ENCODE data around the gene ZBP1.

ZBP1 gene

GRCh38 chr20:57600320-57601210, 19.7 kb downstream of the ZBP1 start:
- ATAC-seq, result no peak
- TF ChIP-seq TCF4 (CRISPR knock-in tag; IDR thresholded peaks at IDR 0.05; ENCODE audit: borderline replicate concordance) (no peak), ZC3H10 (CRISPR knock-in tag; IDR thresholded peaks at IDR 0.05) (no peak), RARB (CRISPR knock-in tag; IDR thresholded peaks at IDR 0.05) (no peak), ISL1 (CRISPR knock-in tag; IDR thresholded peaks at IDR 0.05) (no peak), GLIS3 (CRISPR knock-in tag; IDR thresholded peaks at IDR 0.05) (no peak), ZNF8 (CRISPR knock-in tag; IDR thresholded peaks at IDR 0.05) (no peak), ZFP3 (CRISPR knock-in tag; IDR thresholded peaks at IDR 0.05) (no peak), ZNF565 (CRISPR knock-in tag; conservative IDR thresholded peaks at IDR 0.05; ENCODE audit: low read depth) (no peak), ZFP30 (CRISPR knock-in tag; IDR thresholded peaks at IDR 0.05) (no peak), BACH2 (CRISPR knock-in tag; IDR thresholded peaks at IDR 0.05; ENCODE audit: borderline replicate concordance) (no peak), ARNTL (CRISPR knock-in tag; IDR thresholded peaks at IDR 0.05; ENCODE audit: borderline replicate concordance, low read depth) (no peak), TSHZ2 (CRISPR knock-in tag; IDR thresholded peaks at IDR 0.05) (no peak), ZNF70 (CRISPR knock-in tag; IDR thresholded peaks at IDR 0.05) (no peak), POU6F1 (CRISPR knock-in tag; IDR thresholded peaks at IDR 0.05; ENCODE audit: borderline replicate concordance, low read depth) (no peak), TOX (CRISPR knock-in tag; IDR thresholded peaks at IDR 0.05; ENCODE audit: borderline replicate concordance) (no peak), OSR1 (CRISPR knock-in tag; IDR thresholded peaks at IDR 0.05) (no peak), CSRNP3 (CRISPR knock-in tag; IDR thresholded peaks at IDR 0.05) (no peak), SNAI2 (CRISPR knock-in tag; IDR thresholded peaks at IDR 0.05) (no peak), CREB5 (CRISPR knock-in tag; IDR thresholded peaks at IDR 0.05; ENCODE audit: low read depth) (no peak)
- TF ChIP-seq, protein P1, sequence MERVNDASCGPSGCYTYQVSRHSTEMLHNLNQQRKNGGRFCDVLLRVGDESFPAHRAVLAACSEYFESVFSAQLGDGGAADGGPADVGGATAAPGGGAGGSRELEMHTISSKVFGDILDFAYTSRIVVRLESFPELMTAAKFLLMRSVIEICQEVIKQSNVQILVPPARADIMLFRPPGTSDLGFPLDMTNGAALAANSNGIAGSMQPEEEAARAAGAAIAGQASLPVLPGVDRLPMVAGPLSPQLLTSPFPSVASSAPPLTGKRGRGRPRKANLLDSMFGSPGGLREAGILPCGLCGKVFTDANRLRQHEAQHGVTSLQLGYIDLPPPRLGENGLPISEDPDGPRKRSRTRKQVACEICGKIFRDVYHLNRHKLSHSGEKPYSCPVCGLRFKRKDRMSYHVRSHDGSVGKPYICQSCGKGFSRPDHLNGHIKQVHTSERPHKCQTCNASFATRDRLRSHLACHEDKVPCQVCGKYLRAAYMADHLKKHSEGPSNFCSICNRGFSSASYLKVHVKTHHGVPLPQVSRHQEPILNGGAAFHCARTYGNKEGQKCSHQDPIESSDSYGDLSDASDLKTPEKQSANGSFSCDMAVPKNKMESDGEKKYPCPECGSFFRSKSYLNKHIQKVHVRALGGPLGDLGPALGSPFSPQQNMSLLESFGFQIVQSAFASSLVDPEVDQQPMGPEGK (CRISPR knock-in tag; IDR thresholded peaks at IDR 0.05; ENCODE audit: borderline replicate concordance), result no peak

DNA sequence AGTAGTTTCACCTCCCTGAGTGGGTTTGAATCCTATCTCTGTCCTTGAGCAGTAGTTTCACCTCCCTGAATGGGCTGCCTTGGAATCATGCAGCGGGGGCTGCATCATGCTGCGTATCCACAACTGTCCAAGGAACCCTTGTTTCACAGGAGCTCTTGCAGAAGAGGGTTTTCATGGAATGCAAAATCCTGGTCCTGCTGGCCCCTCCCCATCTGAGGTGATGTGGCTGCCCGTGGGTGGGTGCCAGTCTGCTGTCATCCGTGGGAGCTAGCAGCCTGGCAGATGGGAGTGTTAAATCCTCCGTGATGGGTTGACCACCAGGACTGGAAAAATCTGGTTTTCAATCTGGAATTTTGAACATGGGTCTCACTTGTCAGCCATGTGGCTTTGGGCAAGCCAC, 21.7 kb downstream of the ZBP1 start:
- no peak for ATAC-seq
- TF ChIP-seq ESRRG (CRISPR knock-in tag; IDR thresholded peaks at IDR 0.05) (no peak), ZNF565 (CRISPR knock-in tag; conservative IDR thresholded peaks at IDR 0.05; ENCODE audit: low read depth) (no peak), TSHZ2 (CRISPR knock-in tag; IDR thresholded peaks at IDR 0.05) (no peak), ZNF8 (CRISPR knock-in tag; IDR thresholded peaks at IDR 0.05) (no peak), OSR1 (CRISPR knock-in tag; IDR thresholded peaks at IDR 0.05) (no peak), POU6F1 (CRISPR knock-in tag; IDR thresholded peaks at IDR 0.05; ENCODE audit: borderline replicate concordance, low read depth) (no peak), TOX (CRISPR knock-in tag; IDR thresholded peaks at IDR 0.05; ENCODE audit: borderline replicate concordance) (no peak), CSDC2 (CRISPR knock-in tag; IDR thresholded peaks at IDR 0.05) (no peak), ZC3H10 (CRISPR knock-in tag; IDR thresholded peaks at IDR 0.05) (no peak), CSRNP3 (CRISPR knock-in tag; IDR thresholded peaks at IDR 0.05) (no peak), ARNTL (CRISPR knock-in tag; IDR thresholded peaks at IDR 0.05; ENCODE audit: borderline replicate concordance, low read depth) (no peak)

Data from SK-N-SH treated with all-trans-retinoic acid at 6 μM for 48 hours (cell line).